CD4-positive, alpha-beta memory T cell (primary cell): Measurements from ENCODE around the gene PPP2R2B. TPM values are rescaled to one million over a fixed set of nuclear protein-coding genes. Genes with fewer than 3 reads are reported as not detected.
A peak's percentile ranks its signal among the peaks of the same experiment; 100 is the strongest.

ENCODE experiments used
- CTCF ChIA-PET: fragments of 350-600 bp; sonication (Branson Sonifier 250); formaldehyde crosslinking; loops from one replicate; lab custom pipeline; 2021; ENCODE audit warnings: inconsistent platforms; ENCODE audit not compliant: partially characterized antibody; lab: Charles Lee
- POLR2A ChIA-PET: fragments of 350-600 bp; sonication (Branson Sonifier 250); formaldehyde crosslinking; loops from one replicate; lab custom pipeline; 2021; ENCODE audit not compliant: partially characterized antibody; lab: Charles Lee
- DNase-seq, 5 donors: peaks; one replicate each; pipeline versions ENCODE4 v3.0.0 to v3.0.0-alpha.2; 2020 to 2022; ENCODE audit warnings: mixed read lengths in 1 of 5
- H3K27ac ChIP-seq: one replicate; pipeline ENCODE4 v1.7.0; 2013; ENCODE audit warnings: low read depth, low read length
- H3K27me3 ChIP-seq: 2 replicates; pipeline ENCODE4 v1.7.0; 2013; ENCODE audit warnings: mild to moderate bottlenecking, low read length, moderate library complexity; ENCODE audit not compliant: insufficient read depth
- H3K36me3 ChIP-seq: 2 replicates; pipeline ENCODE4 v1.7.0; 2013; ENCODE audit warnings: mild to moderate bottlenecking, low read length, moderate library complexity; ENCODE audit not compliant: insufficient read depth
- H3K4me1 ChIP-seq: 2 replicates; pipeline ENCODE4 v1.7.0; 2013; ENCODE audit warnings: mild to moderate bottlenecking, low read length, moderate library complexity; ENCODE audit not compliant: insufficient read depth
- H3K4me3 ChIP-seq, 2 donors: one replicate each; pipeline ENCODE4 v1.7.0; 2013; ENCODE audit warnings: low read length in 2 of 2, mild to moderate bottlenecking in 1 of 2
- H3K9me3 ChIP-seq, 2 donors: one replicate each; pipeline ENCODE4 v1.7.0; 2013; ENCODE audit warnings: low read length in 2 of 2, control low read depth in 1 of 2; ENCODE audit not compliant: control insufficient read depth in 1 of 2
- H3K27ac Mint-ChIP-seq, 7 donors: one replicate each; pipeline ENCODE4 v1.8.0; 2020 to 2021; ENCODE audit warnings: mixed read lengths in 7 of 7, mild to moderate bottlenecking in 6 of 7, inconsistent platforms in 3 of 7, moderate library complexity in 3 of 7
- H3K27me3 Mint-ChIP-seq, 2 donors: one replicate each; pipeline ENCODE4 v1.8.0; 2020 to 2021; ENCODE audit warnings: mixed read lengths in 2 of 2
- H3K36me3 Mint-ChIP-seq, 2 donors: one replicate each; pipeline ENCODE4 v1.8.0; 2020 to 2021; ENCODE audit warnings: mixed read lengths in 2 of 2, inconsistent platforms in 1 of 2, mild to moderate bottlenecking in 1 of 2
- H3K4me1 Mint-ChIP-seq, 4 donors: one replicate each; pipeline ENCODE4 v1.8.0; 2020 to 2021; ENCODE audit warnings: mixed read lengths in 4 of 4, mild to moderate bottlenecking in 1 of 4
- H3K4me3 Mint-ChIP-seq, 8 donors: one replicate each; pipeline ENCODE4 v1.8.0; 2020 to 2021; ENCODE audit warnings: mixed read lengths in 8 of 8, mild to moderate bottlenecking in 7 of 8, moderate library complexity in 6 of 8, inconsistent platforms in 3 of 8
- H3K9me3 Mint-ChIP-seq, 8 donors: one replicate each; pipeline ENCODE4 v1.8.0; 2020 to 2021; ENCODE audit warnings: mixed read lengths in 8 of 8, mild to moderate bottlenecking in 5 of 8, inconsistent platforms in 3 of 8, moderate library complexity in 1 of 8
- intact Hi-C: fragments of 100-400 bp; cut with micrococcal nuclease; formaldehyde crosslinking; loops from one replicate; pipeline ENCODE4 v1.15.1; 2023
- polyA plus RNA-seq, 2 donors: library from polyadenylated mRNA; unstranded; fragments of 300-500 nt; fragmentation: Illumina TruSeq; gene quantifications; one replicate each; pipeline ENCODE4 v1.2.3, GENCODE V29; 2021
- total RNA-seq, 2 experiments: library from RNA; stranded (reverse); gene quantifications; one replicate each; pipeline ENCODE4 v1.2.3, GENCODE V29; 2021

Gene PPP2R2B
- total and polyA plus RNA-seq, 4 experiments from 2014 or later, result 3.1 to 13.0 (median 6.7) TPM

- peaks cover 5% of the 10 kb centered on the region for H3K4me1 ChIP-seq
- ChIA-PET POLR2A (no interaction called here), CTCF (interaction anchor here (0.8 kb wide), 1 partner anchor 17 kb away, joined by 4 read pairs; no protein-coding TSS in a partner anchor)
- no peak overlapping the region for H3K4me3 ChIP-seq
- H3K27me3 ChIP-seq, result no peaks in the 10 kb centered on the region
- no peaks in the 10 kb centered on the region for H3K36me3 Mint-ChIP-seq
- H3K9me3 Mint-ChIP-seq, result peaks cover 0 to 6% (median under 1%) of the 10 kb centered on the region in 8 donors
- no peaks in the 10 kb centered on the region for H3K36me3 ChIP-seq
- no peak overlapping the region for H3K27ac ChIP-seq
- H3K4me3 Mint-ChIP-seq, result no peak overlapping the region
- no peak overlapping the region for H3K27ac Mint-ChIP-seq
- H3K9me3 ChIP-seq, result no peaks in the 10 kb centered on the region
- no peaks in the 10 kb centered on the region for H3K27me3 Mint-ChIP-seq
- DNase-seq, result no peak
- H3K4me1 Mint-ChIP-seq, result peaks cover 2 to 4% (median 3%) of the 10 kb centered on the region in 4 donors
- intact Hi-C loops, result no loop called here
Measured at GRCh38 chr5:146770546-146770945, 108.0 kb downstream of the PPP2R2B start.

GRCh38 chr5:146767534-146767933, 111.0 kb downstream of the PPP2R2B start:
- no peaks in the 10 kb centered on the region for H3K9me3 ChIP-seq
- DNase-seq, result no peak
- POLR2A ChIA-PET, result no interaction called here
- H3K36me3 Mint-ChIP-seq, result no peaks in the 10 kb centered on the region
- H3K9me3 Mint-ChIP-seq, result no peaks in the 10 kb centered on the region
- no peaks in the 10 kb centered on the region for H3K27me3 ChIP-seq
- peaks cover 8 to 15% (median 10%) of the 10 kb centered on the region in 4 donors for H3K4me1 Mint-ChIP-seq
- peaks cover 12% of the 10 kb centered on the region for H3K4me1 ChIP-seq
- peak overlapping the region in 1 of 7 donors; percentile 28 for H3K27ac Mint-ChIP-seq
- intact Hi-C loops, result no loop called here
- no peak overlapping the region for H3K4me3 Mint-ChIP-seq
- CTCF ChIA-PET, result no interaction called here
- H3K36me3 ChIP-seq, result no peaks in the 10 kb centered on the region
- H3K4me3 ChIP-seq, result no peak overlapping the region
- no peaks in the 10 kb centered on the region for H3K27me3 Mint-ChIP-seq
- H3K27ac ChIP-seq, result no peak overlapping the region

GRCh38 chr5:146766013-146766412, 112.5 kb downstream of the PPP2R2B start:
- Mint-ChIP-seq H3K36me3 (no peaks in the 10 kb centered on the region), H3K27ac (no peak overlapping the region), H3K9me3 (no peaks in the 10 kb centered on the region), H3K4me3 (no peak overlapping the region), H3K4me1 (peaks cover 8 to 15% (median 12%) of the 10 kb centered on the region in 4 donors), H3K27me3 (no peaks in the 10 kb centered on the region)
- no peaks in the 10 kb centered on the region for H3K27me3 ChIP-seq
- ChIA-PET CTCF (no interaction called here), POLR2A (interaction anchor here (1.5 to 2.1 kb wide), 2 partner anchors 12 to 13 kb away, joined by 3 to 8 read pairs; no protein-coding TSS in a partner anchor)
- no peaks in the 10 kb centered on the region for H3K36me3 ChIP-seq
- no peaks in the 10 kb centered on the region for H3K9me3 ChIP-seq
- no peak overlapping the region for H3K4me3 ChIP-seq
- H3K4me1 ChIP-seq, result peaks cover 12% of the 10 kb centered on the region
- intact Hi-C loops, result no loop called here
- no peak for DNase-seq
- no peak overlapping the region for H3K27ac ChIP-seq

- Mint-ChIP-seq H3K9me3 (peaks cover 0 to 7% (median 0%) of the 10 kb centered on the region in 8 donors), H3K4me1 (peaks cover 12 to 17% (median 15%) of the 10 kb centered on the region in 4 donors), H3K4me3 (peak overlapping the region in 3 of 8 donors; percentile 30 to 59 (median 50)), H3K27me3 (no peaks in the 10 kb centered on the region), H3K36me3 (peaks cover 0 to 3% of the 10 kb centered on the region in 2 donors), H3K27ac (peak overlapping the region in 3 of 7 donors; percentile 18 to 74 (median 49))
- no peak for DNase-seq
- Histone ChIP-seq H3K4me3 (no peak overlapping the region), H3K4me1 (peaks cover 12% of the 10 kb centered on the region), H3K27ac (no peak overlapping the region), H3K9me3 (no peaks in the 10 kb centered on the region), H3K36me3 (no peaks in the 10 kb centered on the region), H3K27me3 (no peaks in the 10 kb centered on the region)
- intact Hi-C loops, result no loop called here
- ChIA-PET POLR2A (interaction anchor here (1.5 to 2.1 kb wide), 2 partner anchors 11 to 12 kb away, joined by 3 to 8 read pairs; no protein-coding TSS in a partner anchor), CTCF (no interaction called here)
Measured at GRCh38 chr5:146765089-146765832, 113.3 kb downstream of the PPP2R2B start.

- Histone ChIP-seq H3K36me3 (no peaks in the 10 kb centered on the region), H3K4me1 (peaks cover 19% of the 10 kb centered on the region), H3K9me3 (no peaks in the 10 kb centered on the region), H3K27me3 (no peaks in the 10 kb centered on the region), H3K4me3 (no peak overlapping the region), H3K27ac (no peak overlapping the region)
- intact Hi-C loops, result no loop called here
- Mint-ChIP-seq H3K36me3 (peaks cover 0 to 3% of the 10 kb centered on the region in 2 donors), H3K4me3 (no peak overlapping the region), H3K27me3 (no peaks in the 10 kb centered on the region), H3K4me1 (peaks cover 20 to 24% (median 23%) of the 10 kb centered on the region in 4 donors), H3K27ac (no peak overlapping the region), H3K9me3 (peaks cover 0 to 7% (median 0%) of the 10 kb centered on the region in 8 donors)
- CTCF ChIA-PET, result no interaction called here
- DNase-seq, result no peak
- POLR2A ChIA-PET, result no interaction called here
Measured at GRCh38 chr5:146762830-146763229, 115.7 kb downstream of the PPP2R2B start.

GRCh38 chr5:146761811-146762210, 116.7 kb downstream of the PPP2R2B start:
- Histone ChIP-seq H3K36me3 (no peaks in the 10 kb centered on the region), H3K9me3 (no peaks in the 10 kb centered on the region), H3K27ac (no peak overlapping the region), H3K4me3 (no peak overlapping the region), H3K4me1 (peaks cover 19% of the 10 kb centered on the region), H3K27me3 (no peaks in the 10 kb centered on the region)
- H3K27ac Mint-ChIP-seq, result peak overlapping the region in 3 of 7 donors; percentile 15 to 31 (median 19)
- no peaks in the 10 kb centered on the region for H3K27me3 Mint-ChIP-seq
- ChIA-PET POLR2A (no interaction called here), CTCF (no interaction called here)
- peaks cover 0 to 3% of the 10 kb centered on the region in 2 donors for H3K36me3 Mint-ChIP-seq
- H3K9me3 Mint-ChIP-seq, result peaks cover 0 to 9% (median 0%) of the 10 kb centered on the region in 8 donors
- peaks cover 23 to 28% (median 25%) of the 10 kb centered on the region in 4 donors for H3K4me1 Mint-ChIP-seq
- DNase-seq, result no peak
- intact Hi-C loops, result no loop called here
- no peak overlapping the region for H3K4me3 Mint-ChIP-seq

- intact Hi-C loops, result no loop called here
- Mint-ChIP-seq H3K27me3 (no peaks in the 10 kb centered on the region), H3K4me1 (peaks cover 24 to 29% (median 26%) of the 10 kb centered on the region in 4 donors), H3K36me3 (peaks cover 0 to 3% of the 10 kb centered on the region in 2 donors), H3K4me3 (no peak overlapping the region), H3K9me3 (peaks cover 0 to 9% (median 0%) of the 10 kb centered on the region in 8 donors), H3K27ac (no peak overlapping the region)
- Histone ChIP-seq H3K9me3 (no peaks in the 10 kb centered on the region), H3K36me3 (no peaks in the 10 kb centered on the region), H3K4me3 (no peak overlapping the region), H3K27ac (no peak overlapping the region), H3K27me3 (no peaks in the 10 kb centered on the region), H3K4me1 (peaks cover 23% of the 10 kb centered on the region)
- DNase-seq, result no peak
- POLR2A ChIA-PET, result no interaction called here
- CTCF ChIA-PET, result interaction anchor here (1.7 kb wide), 1 partner anchor 207 kb away, joined by 5 read pairs; no protein-coding TSS in a partner anchor
Measured at GRCh38 chr5:146758938-146759337, 119.6 kb downstream of the PPP2R2B start.
